HG03103 (cell line): ENCODE data around the gene FLT4.
"Not testable (repeated sequence)": the region's sequence is repeated elsewhere in the genome, so short reads cannot be mapped to it uniquely, and the experiment has no call there.

Experiments used
- ATAC-seq: cut with Tn5 transposase; IDR thresholded peaks from one replicate; pipeline ENCODE4 v1.9.1; 2021; ENCODE audit warnings: low read depth; ENCODE audit not compliant: unreplicated experiment

FLT4 gene

DNA sequence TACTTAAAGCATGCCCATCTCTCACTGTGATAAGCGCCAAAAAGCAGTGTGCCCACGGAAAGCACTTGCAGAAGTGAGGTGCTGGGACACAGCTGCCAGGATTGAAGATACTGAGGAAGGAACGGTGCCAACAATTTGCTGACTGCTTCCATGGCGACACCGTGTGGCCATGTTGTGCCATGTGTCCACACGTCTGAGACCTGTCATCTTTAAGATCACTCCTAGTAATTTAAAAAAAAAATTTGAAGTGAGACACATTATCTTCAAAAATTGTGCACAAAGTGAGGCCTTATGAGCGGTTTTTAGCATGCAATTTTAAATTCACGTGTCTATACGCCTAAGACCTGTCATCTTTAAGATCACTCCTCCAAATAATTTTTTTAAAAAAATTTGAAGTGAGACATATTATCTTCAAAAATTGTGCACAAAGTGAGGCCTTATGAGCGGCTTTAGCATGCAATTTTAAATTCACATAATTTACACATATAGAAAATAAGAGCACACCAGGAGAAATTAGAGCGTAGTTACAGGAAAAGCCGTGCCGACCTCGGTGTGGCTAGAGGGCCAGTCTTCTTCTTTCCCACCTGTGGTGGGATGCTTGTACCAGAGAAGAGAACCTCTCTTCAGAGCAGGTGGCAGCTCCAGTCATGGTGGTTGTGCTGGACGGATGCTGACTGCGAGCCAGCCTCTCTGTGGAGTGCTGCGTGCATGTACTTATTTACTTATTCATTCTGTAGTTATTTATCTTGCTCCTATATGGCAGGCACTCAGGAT is 21.4 kb upstream of the FLT4 start:
- ATAC-seq, result no peak

GRCh38 chr5:180670157-180670556 is 20.8 kb upstream of the FLT4 start:
- ATAC-seq, result no peak

- ATAC-seq, result no peak
Measured at GRCh38 chr5:180669661-180670060, 20.3 kb upstream of the FLT4 start.

DNA sequence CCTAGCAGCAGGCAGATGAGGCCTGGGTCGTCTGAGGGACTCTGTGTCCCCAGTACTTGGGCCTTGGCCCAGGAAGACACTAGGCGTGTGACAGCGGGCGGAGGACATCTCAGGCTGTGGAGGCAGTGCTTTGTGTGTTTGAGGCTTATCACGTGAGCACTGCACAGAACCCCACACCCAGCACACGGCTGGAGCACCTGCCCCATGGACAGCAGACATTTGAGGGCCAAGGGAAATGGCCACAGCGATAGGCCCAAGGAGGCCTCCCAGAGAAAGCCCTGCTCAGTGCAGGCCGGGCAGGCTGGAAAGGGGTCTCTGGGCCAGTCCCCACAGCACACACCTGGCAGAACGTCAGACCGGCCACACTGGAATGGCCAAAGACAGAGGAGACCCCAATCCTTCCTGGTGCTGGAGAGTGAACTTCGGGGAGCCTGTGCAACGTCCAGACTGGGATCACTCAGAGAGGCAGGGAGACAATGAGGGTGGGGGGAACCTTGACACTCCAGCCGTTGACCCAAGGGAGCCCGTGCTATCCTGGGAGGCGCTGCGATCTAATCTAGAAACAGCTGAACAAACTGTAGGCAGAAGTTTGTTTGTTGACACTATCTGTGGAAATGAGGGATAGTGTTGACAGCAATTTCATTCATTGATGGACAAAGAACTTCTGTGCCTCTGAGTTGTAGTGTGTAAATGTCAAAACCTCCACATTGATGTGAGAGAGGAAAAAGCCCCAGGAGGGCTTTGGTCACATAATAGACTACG is 19.6 kb upstream of the FLT4 start:
- no peak for ATAC-seq

DNA sequence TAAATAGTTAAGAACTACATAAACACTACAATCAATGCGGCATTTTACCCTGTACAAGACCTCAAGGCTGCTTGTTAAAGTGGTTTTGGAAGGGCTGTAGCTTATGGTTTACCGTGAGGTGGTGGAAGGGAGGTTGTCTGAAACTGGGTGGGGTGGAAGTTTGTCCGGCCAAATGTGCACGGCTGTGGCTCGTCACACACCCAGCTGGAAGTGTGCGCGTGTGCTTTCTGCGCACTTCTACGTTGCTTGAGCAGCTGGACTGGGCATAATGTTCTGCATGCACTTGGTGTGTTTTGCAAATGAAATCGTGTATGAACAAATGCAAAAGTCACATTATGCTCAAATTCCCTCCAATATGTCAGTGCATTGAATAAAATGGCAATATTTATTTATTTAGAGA is 17.4 kb upstream of the FLT4 start:
- ATAC-seq, result no peak

- ATAC-seq, result no peak
Measured at GRCh38 chr5:180665682-180666404, 16.4 kb upstream of the FLT4 start.

GRCh38 chr5:180658774-180659564 is 9.6 kb upstream of the FLT4 start:
- ATAC-seq, result no peak

GRCh38 chr5:180655243-180655642 is 5.8 kb upstream of the FLT4 start:
- ATAC-seq, result not testable (repeated sequence)

DNA sequence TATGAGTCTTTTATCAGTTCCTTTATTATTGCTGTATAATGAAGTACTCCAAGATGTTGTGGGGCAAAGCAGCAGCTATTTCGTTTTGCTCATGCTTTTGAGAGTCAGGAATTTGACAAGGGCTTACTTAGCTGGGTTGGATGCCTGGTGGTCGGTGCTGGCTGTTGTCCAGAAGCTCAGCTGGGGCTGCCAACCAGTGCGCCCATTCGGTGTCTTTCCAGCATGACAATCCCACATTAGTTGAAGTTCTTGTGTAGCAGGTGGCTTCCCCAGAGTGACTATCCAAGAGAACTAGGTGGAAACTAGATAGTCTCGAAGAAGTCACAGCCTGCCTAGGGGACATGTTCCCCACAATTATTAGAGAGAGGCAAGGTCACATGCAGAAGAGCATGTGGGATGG is 3.4 kb upstream of the FLT4 start:
- no peak for ATAC-seq

DNA sequence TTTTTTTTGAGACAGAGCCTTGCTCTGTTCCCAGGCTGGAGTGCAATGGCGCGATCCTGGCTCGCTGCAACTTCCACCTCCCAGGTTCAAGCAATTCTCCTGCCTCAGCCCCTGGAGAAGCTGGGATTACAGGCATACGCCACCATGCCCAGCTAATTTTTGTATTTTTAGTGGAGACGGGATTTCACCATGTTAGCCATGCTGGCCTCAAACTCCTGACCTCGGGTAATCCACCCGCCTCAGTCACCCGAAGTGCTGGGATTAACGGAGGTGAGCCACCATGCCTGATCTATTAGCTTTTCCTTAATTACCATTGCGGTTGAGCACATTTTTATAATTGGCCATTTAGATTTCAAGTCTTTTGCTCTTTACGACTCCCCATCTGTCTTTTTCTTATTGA is 2.9 kb upstream of the FLT4 start:
- no peak for ATAC-seq

DNA sequence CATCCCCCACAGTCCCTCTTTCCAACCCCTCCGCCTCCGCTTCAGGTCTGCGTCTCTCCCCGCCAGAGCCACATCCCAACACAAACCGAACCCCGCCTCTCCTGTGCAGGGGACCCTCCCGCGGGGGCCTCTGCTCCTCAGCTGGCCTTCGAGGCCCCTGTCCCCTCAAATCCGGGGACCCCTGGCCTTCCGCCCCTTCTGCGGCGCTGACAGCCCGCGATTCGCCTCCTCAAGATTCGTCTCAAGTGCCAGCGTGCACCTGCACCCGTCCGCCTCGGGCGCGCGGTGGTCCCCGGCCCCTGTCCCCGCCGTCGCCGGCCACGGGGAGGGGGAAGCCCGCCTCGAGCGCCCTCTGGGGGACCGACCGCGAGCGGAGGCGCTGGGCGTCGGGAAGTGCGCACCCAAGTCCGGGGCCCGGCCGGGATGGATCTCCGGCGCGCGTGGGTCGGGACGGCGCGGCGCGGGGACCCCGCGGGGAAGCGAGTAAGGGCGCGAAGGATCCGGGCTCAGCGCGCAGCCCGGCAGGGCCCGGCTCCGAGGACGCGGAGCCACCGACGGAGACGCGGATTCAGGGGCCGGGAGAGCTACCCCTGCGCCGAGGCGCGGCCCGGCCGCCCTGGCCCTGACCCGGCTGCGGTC is 623 bp downstream of the FLT4 start:
- no peak for ATAC-seq

- no peak for ATAC-seq
Measured at GRCh38 chr5:180647941-180648500, 1.4 kb downstream of the FLT4 start.

GRCh38 chr5:180647465-180647864 is 1.9 kb downstream of the FLT4 start:
- no peak for ATAC-seq

GRCh38 chr5:180646963-180647305 is 2.5 kb downstream of the FLT4 start:
- no peak for ATAC-seq

- no peak for ATAC-seq
Measured at GRCh38 chr5:180646289-180646962, 3.0 kb downstream of the FLT4 start.

DNA sequence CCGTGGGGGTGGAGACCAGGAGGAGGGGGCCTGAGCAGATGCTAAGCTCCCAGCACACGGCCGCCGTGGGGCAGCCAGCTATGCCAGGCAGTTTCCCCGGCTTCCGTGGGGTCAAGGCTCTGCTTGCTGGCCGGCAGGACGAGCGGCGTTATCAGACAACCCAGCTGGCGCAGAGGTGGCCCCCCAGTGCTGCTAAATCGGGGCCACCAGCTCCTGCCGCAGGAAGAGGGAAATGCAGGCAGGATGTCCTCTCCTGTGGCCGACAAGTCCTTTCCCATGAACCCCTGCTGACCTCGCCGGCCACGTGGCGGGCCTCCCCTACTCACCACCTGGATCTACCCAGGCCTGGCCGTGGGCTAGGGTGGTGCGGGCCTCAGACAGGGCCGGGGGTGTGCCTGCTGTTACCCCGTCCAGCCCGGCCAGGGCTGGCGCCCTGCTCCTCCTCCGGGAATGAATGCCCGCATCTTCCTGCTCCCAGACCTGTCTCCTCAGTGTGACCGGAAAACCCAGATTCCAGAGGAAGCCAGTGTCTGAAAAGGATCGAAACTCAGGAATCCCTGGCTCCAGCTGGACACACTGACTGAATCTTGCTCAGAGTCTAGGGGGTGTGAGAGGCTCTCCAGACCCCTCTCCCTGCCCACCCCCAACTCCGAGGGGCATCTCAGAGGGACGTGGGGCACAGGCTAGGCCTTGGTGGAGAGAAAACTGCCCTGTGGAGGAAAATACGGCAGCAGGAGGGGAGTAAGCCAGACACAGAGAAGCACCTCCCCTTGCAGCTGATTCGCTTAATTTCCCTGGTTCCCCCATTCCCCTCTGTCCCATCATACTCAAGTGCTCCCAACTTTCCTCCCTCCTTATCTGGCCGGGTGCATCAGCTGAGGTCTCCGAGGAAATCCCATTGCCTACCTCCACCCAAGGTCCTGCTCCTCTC is 3.9 kb downstream of the FLT4 start:
- ATAC-seq, result no peak

- ATAC-seq, result no peak
Measured at GRCh38 chr5:180644825-180645273, 4.6 kb downstream of the FLT4 start.

GRCh38 chr5:180644129-180644824 is 5.1 kb downstream of the FLT4 start:
- no peak for ATAC-seq
